Activated CD4-positive, alpha-beta T cell treated with anti-CD3 and anti-CD28 coated beads, Interleukin-2, amount 50 U/mL, for 48 hours (primary cell): ENCODE measurements around the gene PTPN6.
A peak's percentile ranks its signal among the peaks of the same experiment; 100 is the strongest.

Source experiments
- DNase-seq, 2 experiments: peaks; one replicate each; pipeline ENCODE4 v3.0.0-alpha.2; 2020

The PTPN6 gene

DNA sequence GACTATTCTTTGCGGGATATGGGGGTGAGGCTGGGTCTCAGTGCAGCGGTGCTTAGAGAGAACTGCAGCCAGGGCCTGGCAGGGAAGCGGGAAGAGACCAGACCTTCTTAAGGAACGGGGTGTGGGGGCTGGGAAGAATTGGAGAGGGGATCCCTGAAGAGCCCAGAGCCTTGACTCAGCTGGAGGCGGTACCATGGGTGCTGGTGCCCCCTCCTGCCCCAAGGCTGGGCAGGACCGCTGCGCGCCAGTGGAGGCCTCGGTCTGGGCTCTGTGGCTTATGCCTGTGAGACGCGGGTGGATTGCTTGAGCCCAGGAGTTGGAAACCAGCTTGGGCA, 8.9 kb upstream of the PTPN6 start:
- no peak for DNase-seq

DNA sequence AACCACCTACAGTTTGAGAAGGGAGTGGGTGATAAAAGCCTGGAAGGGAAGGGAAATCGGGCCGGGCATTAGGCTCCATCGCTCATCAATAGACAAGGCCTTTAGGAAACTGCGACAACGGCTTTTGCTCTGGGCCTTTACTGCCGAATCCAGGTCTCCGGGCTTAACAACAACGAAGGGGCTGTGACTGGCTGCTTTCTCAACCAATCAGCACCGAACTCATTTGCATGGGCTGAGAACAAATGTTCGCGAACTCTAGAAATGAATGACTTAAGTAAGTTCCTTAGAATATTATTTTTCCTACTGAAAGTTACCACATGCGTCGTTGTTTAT, 7.8 kb upstream of the PTPN6 start:
- peak; percentile 69 to 79 for DNase-seq

DNA sequence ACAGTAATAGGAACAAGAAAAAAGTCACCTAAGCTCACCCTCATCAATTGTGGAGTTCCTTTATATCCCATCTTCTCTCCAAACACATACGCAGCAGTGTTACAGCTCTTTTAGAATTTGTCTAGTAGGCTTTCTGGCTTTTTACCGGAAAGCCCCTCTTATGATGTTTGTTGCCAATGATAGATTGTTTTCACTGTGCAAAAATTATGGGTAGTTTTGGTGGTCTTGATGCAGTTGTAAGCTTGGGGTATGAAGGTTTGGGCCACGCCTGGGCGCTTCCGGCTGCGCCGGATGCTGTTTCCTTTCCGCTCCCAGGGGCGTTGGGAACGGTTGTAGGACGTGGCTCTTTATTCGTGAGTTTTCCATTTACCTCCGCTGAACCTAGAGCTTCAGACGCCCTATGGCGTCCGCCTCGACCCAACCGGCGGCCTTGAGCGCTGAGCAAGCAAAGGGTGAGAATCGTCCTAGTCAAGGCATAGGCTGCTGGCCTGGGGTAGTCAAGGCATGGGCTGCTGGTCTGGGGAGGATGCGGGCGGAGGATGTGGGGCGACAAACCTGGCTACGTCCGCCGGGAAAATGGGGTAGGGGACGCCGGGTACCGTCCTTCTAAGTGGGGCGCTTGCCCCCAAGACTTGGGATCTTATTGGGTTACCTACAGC, 7.3 kb upstream of the PTPN6 start, which contains the start of the genes C12orf57 and RNU7-1:
Gene C12orf57 (plus strand): TSS at position 301 of the 659 bp plus-strand sequence. CDS start 100 bp downstream, at position 401.
Gene RNU7-1 (plus strand): TSS at position 95 of the 659 bp plus-strand sequence.
- DNase-seq = peak; percentile 80 to 85

DNA sequence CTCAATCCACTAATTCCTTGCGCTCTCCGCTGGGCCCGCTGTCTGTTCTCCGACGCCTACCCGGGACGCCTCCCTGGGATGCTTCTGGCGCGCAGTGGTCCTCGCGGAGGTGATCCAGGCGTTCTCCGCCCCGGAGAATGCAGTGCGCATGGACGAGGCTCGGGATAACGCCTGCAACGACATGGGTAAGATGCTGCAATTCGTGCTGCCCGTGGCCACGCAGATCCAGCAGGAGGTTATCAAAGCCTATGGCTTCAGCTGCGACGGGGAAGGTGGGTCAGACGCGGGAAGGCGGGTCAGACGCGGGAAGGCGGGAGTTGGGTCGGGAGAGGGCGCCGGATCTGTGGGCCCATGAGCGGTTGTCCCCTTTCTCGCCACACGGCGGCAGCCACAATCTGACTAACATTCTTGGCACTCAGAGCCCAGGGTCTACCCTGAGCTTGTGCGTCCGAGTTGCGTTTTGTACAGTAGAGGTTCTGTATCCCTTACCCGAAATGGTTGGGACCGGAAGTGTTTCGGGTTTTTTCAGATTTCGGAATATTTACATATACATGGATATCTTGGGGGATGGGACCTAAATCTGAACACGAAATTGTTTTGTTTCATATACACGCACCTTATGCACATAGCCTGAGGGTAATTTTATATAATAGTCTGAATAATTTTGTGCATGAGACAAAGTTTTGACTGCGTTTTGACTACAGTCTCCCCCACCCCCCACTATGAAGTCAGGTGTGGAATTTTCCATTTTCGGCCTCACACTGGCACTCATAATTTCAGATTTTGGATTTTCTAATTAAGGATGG, 6.6 kb upstream of the PTPN6 start:
- DNase-seq = peak; percentile 89 to 92

DNA sequence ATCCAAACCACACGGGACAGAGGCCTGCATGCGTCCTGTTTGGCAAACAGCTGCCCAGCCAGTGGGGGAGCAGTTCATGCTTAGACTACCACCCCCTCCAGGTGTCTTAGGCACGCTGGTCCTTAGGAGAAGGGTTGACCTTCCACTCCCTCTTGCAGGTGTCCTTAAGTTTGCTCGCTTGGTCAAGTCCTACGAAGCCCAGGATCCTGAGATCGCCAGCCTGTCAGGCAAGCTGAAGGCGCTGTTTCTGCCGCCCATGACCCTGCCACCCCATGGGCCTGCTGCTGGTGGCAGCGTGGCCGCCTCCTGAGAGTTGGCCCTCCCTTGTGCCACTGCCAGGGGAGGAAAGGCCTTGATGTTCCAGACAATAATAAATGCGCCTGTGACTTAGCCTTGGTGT, 5.5 kb upstream of the PTPN6 start:
- DNase-seq = peak in 1 of 2 experiments; percentile 21

DNA sequence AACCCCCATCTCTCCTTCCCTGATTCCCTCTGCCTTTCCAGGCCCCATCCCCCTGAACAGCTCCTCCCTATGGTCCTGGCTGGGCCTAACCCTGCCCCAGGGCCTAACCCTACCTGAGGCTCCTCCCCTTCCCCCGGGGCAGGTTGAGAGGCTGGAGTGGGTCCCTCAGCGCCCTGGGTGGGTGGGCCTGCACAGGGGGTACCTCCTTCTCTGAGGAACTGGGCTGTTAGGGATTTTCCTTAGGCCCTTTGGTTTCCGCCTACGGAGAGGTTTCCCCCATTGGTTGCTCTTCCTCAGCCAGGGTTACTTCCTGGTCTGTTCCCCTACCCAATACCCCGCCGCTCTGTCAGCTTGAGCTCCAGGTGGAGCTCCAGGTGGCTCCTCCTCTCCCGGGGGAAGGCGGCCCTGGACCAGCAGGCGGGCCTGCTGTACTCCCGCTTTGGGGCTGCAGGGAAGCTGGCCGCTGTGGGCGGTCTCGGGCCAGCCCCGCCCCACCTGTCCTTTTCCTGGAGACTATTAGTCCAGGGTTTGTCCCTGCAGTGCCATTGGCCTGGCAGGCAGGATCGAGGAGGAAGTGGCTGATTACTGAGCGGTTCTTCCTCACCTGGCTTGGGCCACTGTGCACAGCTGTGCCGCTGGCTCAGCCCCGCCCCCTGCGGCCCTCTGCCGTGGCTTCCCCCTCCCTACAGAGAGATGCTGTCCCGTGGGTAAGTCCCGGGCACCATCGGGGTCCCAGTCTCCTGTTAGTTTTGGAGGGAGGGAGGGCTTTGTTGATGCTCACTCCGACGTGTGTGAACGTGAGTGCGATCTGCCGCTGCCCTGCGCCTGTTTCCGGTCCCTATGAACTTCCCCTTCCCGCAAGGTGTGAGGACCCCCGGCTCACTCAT, 4.9 kb upstream of the PTPN6 start:
- peak; percentile 81 to 86 for DNase-seq

DNA sequence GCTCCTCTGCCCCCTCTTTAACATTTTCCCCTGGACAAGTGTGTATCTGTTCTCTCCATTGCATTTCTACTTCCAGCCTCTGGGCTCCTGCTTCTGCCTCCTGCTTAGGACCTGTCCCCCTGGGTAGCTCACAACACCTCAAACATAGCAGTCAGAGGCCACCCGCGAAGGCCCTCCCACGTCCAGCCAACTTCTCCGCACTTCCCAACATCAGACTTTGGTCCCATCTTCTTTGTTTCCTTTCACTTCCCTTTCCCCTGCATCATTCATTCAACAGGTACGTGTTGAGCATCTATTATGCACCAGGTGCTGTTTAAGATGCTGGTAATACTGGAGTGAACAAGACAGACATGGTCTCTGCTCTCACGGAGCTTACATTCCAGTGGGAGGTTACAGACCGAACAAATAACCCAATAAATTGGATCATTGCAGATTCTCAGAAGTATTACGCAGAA, 4.2 kb upstream of the PTPN6 start:
- no peak for DNase-seq

DNA sequence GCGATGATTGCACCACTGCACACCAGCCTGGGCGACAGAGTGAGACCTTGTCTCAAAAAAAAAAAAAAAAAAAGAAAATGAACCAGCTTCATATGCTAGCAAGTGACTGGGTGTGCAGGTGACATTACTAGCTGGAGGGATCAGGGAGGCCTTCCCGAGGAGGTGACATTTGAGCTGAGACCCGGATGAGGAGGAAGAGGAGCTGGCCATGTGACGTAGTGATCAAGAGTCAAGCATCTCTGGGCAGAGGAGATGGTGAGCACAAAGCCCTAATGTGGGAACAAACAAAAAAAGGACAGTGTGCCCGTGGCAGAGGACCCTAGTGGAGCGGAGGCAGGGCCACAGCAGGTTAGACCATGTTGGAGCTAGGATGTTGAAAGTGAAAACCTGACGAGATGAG, 3.5 kb upstream of the PTPN6 start:
- no peak for DNase-seq

DNA sequence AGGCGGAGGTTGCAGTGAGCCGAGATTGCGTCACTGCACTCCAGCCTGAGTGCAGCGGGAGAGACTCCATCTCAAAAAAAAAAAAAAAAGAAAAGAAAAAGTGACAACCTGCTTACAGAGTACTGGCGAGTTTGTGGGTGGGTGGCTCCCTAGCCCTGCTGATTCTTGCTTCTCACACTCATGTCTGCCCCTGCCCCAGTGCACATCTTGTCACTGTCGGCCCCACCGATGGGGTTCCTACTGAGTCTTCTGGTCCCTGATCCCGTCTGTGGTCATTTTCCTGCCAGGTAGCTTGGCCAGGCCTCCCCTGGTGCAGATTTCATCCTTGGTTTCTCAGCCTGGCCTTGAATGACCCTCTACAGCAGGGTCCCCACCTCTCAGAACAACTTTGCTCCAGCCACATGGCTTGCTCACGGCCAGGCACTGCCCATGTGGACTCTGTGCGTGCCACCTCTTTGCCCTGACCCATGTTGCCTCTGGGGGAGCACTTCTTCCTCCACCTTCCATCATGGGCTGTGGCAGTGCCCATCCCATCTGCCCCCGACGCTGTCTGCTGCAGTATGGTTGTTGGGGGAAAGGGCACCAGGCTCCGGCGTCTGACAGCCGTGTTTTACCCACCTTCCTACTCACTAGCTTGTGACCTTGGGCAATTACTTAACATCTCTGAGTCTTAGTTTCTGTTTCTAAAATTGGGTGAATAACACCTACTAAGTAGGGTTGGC, 2.1 kb upstream of the PTPN6 start:
- DNase-seq = peak in 1 of 2 experiments; percentile 45

DNA sequence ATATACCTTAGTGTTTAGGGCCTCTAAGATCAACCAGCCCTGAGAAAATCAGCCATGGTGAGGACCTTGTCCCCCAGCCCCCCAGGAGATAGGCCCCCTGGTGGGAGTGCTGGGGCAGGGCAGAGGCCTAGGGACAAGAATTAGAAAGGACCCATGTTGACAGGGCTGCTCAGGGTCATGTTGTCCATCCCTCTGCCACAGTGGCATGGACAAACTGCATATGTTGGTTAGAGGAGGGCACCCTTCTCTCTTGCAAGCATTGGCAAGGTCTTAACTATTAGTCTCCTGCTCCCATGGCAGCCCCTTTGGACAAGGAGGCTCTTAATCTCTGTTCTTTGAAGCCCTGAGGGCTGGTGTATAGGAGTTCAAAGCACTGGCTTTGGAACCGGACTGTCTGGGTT, 755 bp upstream of the PTPN6 start:
- DNase-seq = peak in 1 of 2 experiments; percentile 58

DNA sequence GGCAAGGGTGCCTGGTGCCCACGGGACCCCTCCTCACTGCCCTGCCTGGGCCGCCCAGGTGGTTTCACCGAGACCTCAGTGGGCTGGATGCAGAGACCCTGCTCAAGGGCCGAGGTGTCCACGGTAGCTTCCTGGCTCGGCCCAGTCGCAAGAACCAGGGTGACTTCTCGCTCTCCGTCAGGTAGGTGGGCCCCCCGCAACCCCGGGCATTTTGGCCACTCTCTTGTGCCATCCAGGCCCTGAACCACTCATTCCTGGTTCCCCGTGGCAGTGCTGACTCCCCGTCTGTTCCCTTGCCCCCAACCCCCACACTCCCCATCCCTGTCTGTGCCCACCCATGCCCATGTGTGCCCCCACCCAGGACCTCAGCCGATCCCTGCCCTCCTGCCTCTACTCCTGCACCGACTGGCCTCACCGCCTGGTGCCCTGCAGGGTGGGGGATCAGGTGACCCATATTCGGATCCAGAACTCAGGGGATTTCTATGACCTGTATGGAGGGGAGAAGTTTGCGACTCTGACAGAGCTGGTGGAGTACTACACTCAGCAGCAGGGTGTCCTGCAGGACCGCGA, 480 bp downstream of the PTPN6 start:
- peak in 1 of 2 experiments; percentile 44 for DNase-seq

DNA sequence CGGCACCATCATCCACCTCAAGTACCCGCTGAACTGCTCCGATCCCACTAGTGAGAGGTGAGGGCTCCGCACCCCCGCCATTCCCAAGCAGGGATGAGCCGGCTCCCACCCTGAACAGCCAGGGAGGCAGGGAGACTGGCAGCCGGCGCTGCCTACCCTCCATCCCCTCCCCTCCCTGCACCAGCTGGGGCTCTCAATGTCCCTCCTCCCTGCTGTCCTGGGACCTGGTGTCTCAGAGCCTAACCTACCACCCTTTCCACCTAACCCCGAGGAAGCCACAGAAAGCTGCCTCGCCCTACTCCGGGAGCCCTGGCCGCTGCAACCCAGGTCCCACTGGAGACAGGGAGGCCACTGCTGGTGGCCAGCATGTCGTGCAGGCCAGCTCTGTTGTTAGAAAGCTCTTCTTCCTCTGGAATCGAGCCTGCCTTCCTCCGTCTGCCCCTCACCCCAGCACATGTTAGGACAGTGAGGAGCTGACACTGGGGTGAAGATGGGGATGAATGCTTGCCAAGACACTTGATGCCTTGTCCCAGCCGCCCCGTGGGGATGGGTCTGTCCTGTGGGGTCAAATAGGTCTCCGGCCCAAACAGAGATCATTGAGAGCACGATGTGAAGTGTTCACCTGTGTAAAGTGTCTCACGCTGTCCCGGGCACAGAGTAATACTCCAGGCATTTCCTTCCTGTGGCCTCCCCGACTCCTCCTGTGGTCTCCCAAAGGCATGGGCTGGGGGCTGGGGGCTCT, 1.1 kb downstream of the PTPN6 start:
- peak in 1 of 2 experiments; percentile 53 for DNase-seq

DNA sequence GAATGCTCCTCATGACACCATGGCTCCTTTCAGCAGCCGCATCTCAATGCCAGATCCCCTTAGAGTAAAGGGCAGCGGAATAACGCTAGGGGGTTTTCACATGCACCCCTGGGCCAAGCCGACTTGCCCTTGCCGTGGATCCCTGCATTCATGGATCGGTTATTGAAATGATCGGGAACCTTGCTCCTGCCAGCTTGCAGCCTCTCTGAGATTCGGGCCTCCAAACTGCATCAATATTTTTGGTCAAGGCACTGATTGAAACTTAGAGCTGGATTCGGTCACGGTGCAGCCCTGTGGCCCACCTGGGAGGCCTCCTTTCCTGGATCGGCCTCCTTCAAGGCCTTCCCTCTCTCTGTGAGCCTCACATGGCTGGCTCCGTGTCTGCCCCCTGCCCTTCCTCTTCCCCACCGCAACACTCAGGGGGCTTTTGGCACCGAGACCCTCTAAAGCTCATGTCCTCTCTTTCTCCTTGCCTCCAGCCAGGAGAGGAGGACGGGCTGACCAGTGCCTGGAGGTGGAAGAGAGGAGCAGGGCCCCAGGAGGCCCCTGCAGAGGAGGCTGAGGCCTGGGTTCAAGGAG, 1.8 kb downstream of the PTPN6 start:
- no peak for DNase-seq

DNA sequence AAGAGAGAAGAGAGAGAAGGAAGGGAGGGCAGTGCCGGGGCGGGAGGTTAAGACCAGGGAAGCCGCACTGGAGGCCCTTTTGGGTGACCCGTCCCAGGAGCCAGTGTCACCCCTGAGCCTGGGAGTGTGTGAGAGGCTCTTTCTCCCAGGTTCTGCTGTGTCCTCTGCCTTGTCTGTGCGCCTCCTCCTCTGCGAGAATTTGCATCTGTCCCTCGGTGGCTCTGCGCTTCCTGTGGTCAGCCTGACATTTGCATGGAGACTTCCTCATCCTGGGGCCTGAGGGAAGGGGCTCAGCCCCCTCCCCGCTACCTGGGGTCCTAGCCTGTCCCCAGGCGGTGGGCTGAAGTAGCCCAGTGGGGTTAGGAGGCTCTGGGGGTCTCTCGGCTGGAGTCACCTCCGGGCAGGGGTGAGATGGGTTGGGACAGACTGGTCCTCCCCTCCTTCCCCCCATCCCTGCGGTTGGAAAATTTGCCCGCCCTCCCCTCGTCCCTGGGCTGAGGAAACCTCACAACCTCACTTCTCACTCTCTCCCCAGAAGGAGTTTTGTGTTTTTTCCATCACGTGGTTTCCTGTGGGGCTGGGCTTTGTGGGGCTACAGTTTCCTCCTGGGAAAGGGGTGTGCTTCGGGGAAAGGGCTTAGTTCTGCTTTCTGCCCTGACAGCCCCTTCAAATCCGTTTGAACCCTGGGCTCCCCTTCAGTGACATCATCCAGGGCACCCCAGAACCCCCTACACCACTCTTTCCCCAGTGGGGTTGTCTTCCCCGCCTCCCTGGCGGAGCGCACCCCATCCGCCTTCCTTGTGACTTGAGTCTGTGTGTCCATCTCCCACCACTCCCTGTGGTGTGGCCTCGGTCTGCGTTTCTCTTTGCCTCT, 2.5 kb downstream of the PTPN6 start:
- DNase-seq = peak; percentile 82 to 87

DNA sequence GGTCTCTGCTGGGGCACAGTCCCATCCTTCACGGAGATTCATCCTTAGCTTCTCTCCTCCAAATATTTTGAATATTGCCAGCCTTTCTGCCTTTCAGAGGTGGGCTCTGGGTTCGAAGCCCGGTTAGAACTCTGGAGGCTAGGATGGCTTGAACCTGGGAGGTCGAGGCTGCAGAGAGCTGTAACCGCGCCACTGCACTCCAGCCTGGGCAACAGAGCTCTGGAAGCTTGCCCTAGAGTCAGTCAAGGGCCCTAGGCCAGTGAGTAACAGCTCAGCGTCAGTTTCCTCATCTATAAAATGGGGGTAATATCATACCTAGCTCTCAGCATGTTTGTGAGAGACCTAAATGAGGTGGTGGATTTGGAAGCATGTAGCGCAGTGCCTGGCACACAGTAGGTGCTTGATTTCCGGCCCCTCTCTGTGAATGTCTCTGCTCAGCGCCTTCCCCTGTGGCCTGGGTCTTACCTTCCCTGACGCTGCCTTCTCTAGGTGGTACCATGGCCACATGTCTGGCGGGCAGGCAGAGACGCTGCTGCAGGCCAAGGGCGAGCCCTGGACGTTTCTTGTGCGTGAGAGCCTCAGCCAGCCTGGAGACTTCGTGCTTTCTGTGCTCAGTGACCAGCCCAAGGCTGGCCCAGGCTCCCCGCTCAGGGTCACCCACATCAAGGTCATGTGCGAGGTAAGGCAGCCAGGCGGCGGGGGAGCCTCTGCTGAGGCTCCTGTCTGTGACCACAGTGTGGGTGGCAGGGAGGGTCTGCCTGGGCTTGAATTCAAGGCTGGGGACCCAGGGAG, 3.4 kb downstream of the PTPN6 start:
- no peak for DNase-seq

DNA sequence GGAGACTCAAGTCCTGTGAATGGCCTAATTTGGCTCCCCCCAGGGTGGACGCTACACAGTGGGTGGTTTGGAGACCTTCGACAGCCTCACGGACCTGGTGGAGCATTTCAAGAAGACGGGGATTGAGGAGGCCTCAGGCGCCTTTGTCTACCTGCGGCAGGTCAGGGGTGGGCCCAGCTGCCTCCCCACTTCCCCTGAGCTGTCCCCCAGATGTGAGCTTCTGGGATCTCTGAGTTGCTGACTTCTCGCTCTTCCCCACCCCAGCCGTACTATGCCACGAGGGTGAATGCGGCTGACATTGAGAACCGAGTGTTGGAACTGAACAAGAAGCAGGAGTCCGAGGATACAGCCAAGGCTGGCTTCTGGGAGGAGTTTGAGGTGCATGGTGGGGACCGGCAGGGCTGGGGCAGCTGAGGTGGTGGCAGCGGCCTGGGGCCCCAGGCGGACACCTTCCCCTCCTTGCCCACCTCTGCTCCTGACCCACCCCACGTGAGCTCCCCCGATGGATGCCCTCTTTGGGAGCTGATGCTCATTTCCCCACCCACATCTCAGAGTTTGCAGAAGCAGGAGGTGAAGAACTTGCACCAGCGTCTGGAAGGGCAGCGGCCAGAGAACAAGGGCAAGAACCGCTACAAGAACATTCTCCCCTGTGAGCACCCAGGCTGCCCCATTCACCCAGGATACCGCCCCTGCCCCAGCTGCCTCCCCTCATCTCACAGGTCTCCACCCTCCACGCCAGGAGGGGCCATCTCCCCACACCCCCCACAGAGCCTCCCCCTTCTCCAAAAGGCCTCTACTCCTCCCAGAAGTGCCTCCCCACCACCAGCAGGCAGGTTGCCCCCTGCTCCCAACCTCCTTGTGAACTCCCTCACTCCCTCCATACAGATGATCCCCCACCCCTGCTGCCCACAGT, 4.2 kb downstream of the PTPN6 start:
- DNase-seq = no peak

DNA sequence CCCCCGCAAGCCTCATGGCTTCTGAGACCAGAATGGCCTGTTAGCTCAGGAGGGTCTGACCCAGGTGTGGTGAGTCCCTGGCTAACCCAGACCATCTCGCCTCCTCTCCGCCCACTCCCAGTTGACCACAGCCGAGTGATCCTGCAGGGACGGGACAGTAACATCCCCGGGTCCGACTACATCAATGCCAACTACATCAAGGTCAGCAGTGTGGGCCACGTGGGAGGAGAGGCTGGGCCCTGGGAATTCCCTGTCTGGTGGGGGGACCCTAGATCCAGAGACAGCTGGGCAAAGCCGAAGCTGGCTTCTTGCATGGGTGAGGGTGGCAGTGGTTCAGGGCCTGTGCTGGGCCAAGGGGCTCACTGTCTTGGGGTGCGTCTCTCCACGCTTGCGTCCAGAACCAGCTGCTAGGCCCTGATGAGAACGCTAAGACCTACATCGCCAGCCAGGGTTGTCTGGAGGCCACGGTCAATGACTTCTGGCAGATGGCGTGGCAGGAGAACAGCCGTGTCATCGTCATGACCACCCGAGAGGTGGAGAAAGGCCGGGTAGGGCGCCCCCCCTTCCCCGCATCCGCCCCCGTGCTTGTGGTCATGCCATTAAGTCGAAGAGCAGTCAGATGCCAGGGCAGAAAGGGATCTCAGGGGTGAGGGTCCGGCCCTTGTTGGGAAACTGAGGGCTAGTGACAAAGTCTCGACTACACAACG, 5.0 kb downstream of the PTPN6 start:
- DNase-seq = peak in 1 of 2 experiments; percentile 35
